Activated T-helper 1 cell treated with Interleukin-2 at 50 U/mL for 16 hours (primary cell): ENCODE measurements around the gene DGUOK.

ENCODE experiments used
- DNase-seq: peaks from one replicate; pipeline ENCODE4 v3.0.0-alpha.2; 2020; ENCODE audit warnings: low read depth

Gene DGUOK

GRCh38 chr2:73952499-73953446 is 26.1 kb downstream of the DGUOK start:
- DNase-seq: no peak

- DNase-seq: no peak
These were observed 29.7 kb downstream of the DGUOK start for GRCh38 chr2:73956218-73956865.

- DNase-seq: no peak
These were observed 34.6 kb downstream of the DGUOK start for GRCh38 chr2:73961274-73961673.

DNA sequence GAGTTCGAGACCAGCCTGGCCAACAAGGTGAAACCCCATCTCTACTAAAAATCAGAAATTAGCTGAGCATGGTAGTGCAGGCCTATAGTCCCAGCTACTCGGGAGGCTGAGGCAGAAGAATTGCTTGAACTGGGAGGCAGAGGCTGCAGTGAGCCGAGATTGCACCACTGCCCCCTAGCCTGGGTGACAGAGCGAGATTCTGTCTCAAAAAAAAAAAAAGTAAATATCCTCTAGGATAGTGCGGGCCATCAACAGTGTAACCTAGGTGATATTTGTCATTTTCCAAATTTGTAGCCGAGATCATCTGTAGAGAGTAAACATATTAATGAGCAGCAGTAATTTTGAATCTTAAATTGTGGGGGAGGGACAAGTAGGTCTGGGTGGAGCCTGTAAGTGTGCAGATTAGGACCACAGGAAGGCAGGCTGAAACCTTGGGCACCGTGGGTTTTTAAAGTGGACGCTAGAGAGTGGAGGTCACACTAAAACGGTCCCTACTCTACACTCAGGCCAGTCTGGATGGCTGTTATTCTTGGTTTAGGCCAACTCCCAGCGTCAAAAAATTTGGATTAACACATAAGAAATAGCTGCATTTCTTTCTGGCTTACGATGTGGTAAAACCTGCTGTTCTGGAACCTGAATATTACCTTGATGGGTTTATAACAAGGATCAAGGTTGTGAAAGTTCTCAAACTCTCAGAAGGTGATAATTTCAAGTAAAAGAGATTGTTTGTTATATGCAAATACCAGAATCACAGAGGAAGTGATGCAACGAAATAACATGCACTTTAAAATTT is 35.3 kb downstream of the DGUOK start:
- DNase-seq: no peak

GRCh38 chr2:73962798-73963197 is 36.1 kb downstream of the DGUOK start:
- no peak for DNase-seq

DNA sequence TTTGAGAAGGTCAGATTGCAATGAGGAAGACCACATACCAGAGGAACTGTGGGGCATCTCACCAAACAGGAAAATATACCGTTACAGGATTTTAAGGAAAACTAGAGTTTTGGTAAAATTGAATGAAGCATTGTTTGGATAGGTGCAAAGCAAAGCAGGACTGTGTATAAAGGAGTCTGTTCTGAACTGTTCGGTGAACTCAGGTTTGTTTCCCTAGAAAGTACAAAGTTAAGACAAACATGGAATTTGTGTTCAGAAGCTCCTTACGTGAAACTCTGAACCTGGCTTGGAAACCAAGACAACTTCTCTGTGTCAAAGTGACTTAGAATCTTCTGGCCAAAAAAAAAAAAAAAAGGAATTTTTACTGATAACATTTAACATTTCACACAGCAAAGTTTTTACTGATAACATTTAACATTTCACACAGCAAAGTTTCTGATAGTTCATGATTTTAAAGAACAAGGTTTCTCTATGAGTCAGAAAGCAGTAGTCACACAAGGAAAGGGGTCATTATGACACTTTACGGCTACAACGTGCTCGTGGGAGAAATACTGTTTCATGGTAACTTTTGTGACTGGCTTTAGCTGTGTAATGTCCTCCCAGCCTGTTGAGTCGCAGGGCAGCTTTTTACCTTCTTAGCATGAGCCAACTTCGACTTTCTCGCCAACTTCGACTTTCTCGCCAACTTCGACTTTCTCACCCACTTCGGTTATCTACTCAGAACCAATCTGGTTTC is 36.9 kb downstream of the DGUOK start:
- no peak for DNase-seq

DNA sequence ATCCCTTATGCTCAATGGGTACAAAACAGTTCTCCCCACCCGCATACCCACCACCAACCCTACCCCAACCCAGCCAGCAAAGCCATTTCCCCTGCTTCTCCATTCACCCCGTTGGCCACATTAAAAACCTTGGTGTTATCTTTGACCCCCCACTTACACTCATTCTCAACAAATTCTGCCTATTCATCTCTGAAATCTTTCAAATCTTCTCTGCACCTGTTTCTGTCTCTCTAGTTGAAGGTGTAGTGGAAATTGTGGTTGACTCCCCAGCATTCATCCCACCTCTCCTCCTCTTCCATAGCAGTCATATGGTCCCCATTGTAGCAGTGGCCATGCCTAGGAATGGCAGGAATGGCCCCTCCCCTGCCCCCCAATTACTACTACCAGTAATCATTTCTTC is 37.5 kb downstream of the DGUOK start:
- DNase-seq: no peak

GRCh38 chr2:73965053-73965452 is 38.4 kb downstream of the DGUOK start:
- no peak for DNase-seq

DNA sequence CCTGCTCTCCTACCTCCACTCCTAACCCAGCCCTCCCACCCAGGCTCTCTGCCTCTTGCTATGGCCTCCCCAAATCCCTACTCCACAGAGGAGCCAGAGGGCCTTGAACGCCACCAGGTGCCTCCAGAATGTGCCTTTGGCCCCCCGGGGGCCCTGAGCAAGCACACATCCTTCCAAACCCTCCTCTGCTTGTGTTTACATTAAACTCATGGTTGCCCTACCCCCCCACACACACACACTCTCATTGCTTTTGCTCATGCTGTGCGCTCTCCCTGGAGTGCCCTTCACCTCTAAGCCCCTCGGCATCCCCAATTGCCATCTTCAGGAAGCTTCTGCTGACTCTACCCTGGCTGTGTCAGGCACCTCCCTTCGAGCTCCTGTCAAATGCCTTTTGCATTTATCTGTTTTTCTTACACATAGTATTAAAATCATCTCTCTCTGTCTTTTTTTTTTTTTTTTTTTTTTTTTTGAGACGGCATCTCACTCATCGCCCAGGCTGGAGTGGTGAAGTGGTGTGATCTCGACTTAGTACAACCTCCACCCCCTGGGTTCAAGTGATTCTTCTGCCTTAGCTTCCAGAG is 41.8 kb downstream of the DGUOK start:
- no peak for DNase-seq

GRCh38 chr2:73969356-73969755 is 42.7 kb downstream of the DGUOK start:
- no peak for DNase-seq

DNA sequence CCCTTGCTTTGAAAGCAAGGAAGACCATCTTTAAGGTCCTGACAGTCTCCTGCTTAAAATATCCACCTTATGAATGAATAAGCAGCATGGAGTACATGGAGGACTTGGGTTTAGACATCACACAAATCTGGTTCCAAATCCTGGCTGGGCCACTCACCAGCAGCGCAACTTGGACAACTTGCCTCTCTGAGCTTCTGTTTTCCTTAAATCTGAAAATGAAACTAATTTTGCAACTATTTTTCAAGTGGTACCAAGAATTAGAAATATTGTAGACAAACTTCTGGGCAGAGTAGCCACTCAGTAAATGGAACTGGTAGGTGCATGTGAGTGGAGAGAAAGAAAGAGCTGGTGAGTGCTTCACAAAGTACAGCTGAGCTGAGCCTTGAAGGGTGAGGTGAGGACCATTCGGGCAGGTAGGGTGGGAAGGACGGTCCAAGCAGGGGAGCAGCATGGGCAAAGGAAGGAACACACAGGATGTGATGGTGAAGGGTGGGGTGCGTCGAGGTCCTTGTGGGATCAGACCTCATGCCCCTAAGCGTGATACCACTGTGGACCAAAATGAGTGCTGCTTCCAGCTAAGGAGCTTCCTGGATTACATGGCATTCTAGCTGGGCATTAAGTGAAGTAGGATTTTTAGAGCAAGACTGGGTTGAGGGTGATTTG is 43.6 kb downstream of the DGUOK start:
- DNase-seq: no peak

GRCh38 chr2:73970850-73971471 is 44.3 kb downstream of the DGUOK start:
- DNase-seq: peak; percentile 25

GRCh38 chr2:73971722-73972121 is 45.0 kb downstream of the DGUOK start:
- no peak for DNase-seq

DNA sequence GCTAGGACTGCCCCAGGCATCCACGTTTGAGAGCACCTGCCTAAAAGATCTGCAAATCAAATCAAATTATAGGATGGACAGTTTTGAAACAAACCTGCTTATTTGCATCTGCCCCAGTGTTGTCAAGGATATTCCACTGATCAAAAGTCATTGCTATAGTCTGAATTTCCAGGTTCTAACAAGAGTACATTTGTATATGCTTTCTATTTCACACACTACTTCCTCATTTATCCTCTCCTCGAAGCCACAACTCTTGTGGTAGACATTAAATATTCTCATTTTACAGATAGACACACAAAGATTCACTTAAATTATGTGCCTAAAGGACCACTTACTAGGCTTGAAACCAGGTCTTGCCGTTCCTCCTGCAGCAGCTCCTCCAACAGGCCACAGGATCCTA is 46.2 kb downstream of the DGUOK start:
- no peak for DNase-seq

DNA sequence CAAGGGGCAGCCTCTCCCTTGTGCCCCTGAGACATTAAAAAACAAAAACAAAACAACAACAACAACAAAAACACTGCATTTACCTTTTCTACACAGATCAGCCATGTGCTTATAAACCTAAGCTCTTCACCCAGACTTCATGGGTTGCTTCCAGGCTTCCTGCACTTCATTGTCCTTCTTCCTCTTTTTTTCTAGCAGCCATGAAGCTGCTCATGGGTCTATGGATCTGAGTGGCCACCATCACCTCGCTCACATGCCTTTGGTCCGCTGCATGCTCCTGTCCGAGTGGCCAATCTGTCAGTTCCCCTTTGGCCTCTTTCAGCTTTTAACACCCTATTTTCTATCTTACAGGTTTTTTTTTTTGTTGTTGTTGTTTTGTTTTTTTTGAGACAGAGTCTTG is 49.1 kb downstream of the DGUOK start:
- DNase-seq: no peak

DNA sequence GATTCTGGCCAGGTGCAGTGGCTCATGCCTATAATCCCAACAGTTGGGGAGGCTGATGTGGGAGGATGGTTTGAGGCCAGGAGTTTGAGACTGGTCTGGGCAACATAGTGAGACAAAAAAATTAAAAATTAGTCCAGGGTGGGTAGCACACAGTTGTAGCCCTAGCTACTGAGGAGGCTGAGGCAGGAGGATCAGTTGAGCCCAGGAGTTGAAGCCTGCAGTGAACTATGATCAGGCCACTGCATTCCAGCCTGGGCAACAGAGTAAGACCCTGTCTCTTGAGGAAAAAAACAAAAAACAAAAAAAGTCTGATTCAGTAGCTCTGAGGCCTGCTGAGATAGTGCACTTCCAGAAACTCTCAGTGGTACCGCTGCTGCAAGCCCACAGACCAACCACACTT is 50.1 kb downstream of the DGUOK start:
- no peak for DNase-seq

GRCh38 chr2:73977466-73977865 is 50.8 kb downstream of the DGUOK start:
- DNase-seq: no peak

GRCh38 chr2:73979021-73979420 is 52.3 kb downstream of the DGUOK start:
- DNase-seq: peak; percentile 36

DNA sequence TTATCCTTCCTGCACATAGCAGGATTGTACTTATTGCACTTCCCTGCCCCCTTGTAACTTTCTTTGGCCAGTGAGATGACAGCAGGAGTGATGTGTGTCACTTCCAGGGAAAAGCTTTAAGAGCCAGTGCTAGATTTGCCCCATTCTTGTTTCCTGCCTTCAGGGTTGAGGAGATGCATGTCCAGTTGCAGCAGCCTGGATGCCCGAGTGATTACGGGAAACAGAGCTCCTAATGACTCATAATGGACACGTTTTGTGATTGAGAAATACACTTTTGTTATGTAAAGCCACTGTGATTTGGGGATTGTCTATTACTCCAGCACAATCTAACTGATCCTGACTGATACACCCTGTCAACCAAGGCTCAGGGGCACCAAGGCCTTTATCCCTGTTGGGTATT is 53.0 kb downstream of the DGUOK start:
- no peak for DNase-seq

DNA sequence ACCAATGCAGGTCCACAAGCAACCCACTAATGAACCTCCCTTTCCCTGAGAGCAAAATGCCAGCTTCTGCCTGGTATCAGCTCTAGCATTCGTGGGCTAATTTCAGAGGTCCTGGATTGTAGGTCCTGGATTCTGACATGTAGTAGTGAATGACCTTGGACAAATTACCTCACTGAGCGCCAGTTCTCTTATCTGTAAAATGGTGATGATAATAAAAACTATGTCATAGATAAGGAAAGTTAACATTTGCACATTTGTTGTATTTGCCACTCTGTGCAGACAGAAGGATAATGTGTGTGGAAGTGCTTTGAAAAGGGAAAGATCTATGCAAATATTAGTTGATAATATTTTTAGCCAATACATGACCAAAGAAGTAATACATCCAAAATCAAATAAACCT is 53.9 kb downstream of the DGUOK start:
- DNase-seq: no peak
